GM21367 (cell line): ENCODE data around the gene CLK1.

ENCODE experiments used
- ATAC-seq: cut with Tn5 transposase; IDR thresholded peaks from one replicate; pipeline ENCODE4 v1.9.1; 2021; ENCODE audit not compliant: unreplicated experiment

CLK1 gene

GRCh38 chr2:200811333-200812121, 52.9 kb downstream of the CLK1 start, which contains the start of gene BZW1:
Gene BZW1, plus strand, starts transcription at chr2:200811910. Its CDS starts 1,308 bp downstream, at chr2:200813218.
- ATAC-seq: peak; percentile 74

DNA sequence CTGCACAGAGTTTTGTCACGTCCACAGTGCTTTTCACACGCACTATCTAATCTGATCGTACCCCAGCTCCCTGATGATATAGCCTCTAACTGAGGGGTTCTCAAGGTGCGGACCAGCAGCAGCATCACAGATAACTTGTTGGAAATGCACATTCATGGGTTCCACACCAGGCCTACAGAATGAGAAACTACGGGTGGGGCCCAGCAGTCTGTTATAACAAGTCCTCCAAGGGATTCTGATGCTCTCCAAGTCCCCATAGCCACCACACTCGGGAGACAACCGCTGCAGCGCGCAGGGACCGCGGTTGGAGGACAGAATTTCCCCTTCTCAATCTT, 53.5 kb downstream of the CLK1 start:
- no peak for ATAC-seq

GRCh38 chr2:200810252-200810997, 54.0 kb downstream of the CLK1 start:
- ATAC-seq: no peak

DNA sequence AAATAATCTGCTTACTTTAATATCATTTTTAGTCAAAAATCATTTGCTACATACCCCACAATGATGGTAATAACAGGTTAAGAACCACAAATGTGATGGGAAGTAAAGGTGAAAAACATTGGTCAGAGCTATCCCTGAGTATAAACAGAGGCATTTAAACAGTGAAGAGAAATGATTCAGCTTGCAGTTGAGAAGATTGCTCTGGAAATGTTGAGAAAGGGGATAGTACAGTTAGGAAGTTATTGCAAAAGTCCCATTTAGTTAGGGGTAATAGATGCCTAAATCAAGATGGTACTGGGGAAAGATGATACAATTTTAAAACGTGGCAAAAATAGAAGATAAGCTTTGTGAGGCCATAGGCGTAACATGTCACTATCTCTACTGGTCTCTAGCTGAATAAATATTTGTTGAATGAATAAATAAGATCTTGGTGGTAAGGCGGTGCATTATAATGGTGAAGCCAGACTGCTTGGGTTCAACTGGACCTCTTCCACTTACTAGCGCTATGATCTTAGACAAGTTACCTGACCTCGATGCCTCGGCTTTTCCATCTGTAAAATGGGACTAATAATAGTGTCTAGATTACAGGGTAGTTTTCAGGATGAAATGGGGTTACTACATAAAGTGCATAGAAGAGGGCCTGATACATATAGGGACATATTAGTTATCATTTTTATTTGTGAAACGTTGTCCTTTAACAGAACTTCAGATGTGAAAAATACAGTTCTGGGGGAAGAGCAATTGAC, 54.8 kb downstream of the CLK1 start:
- ATAC-seq: no peak
